Right lobe of liver (tissue), 6 donors: ENCODE measurements around the gene CDC25C. TPM values are rescaled to one million over a fixed set of nuclear protein-coding genes. Genes with fewer than 3 reads are reported as not detected.

Experiments used
- ATAC-seq, 4 donors: fragments of 200-7000 bp; cut with Tn5 transposase; one replicate each; pipeline ENCODE4 v1.9.1; 2020; ENCODE audit warnings: mild to moderate bottlenecking in 4 of 4, moderate library complexity in 4 of 4
- DNase-seq, 3 donors: peaks; one replicate each; pipeline ENCODE4 v3.0.0-alpha.2; 2020
- H3K27ac ChIP-seq, 3 donors: fragments of 200-600 bp; one replicate each; pipeline ENCODE4 v1.8.0; 2022
- H3K27me3 ChIP-seq, 2 donors: fragments of 200-600 bp; one replicate each; pipeline ENCODE4 v1.8.0; 2022
- H3K36me3 ChIP-seq, 4 donors: fragments of 200-600 bp; sonication (generic) in 1 of 4; one replicate each; pipeline versions ENCODE4 v1.5.1 to v1.8.0; 2017 to 2022; ENCODE audit warnings: control low read depth in 1 of 4
- H3K4me1 ChIP-seq, 4 donors: fragments of 200-600 bp; sonication (generic) in 1 of 4; one replicate each; pipeline versions ENCODE4 v1.5.1 to v1.8.0; 2017 to 2022; ENCODE audit warnings: control low read depth in 1 of 4
- H3K4me3 ChIP-seq, 3 donors: fragments of 200-600 bp; one replicate each; pipeline ENCODE4 v1.8.0; 2022
- H3K9me3 ChIP-seq, 4 donors: fragments of 200-600 bp; sonication (generic) in 1 of 4; one replicate each; pipeline versions ENCODE4 v1.5.1 to v1.8.0; 2017 to 2022; ENCODE audit warnings: control low read depth in 1 of 4
- CTCF ChIP-seq, 4 donors: fragments of 200-600 bp in 3 of 4; fragments of 450-650 bp in 1 of 4; IDR thresholded peaks; one replicate each; pipeline versions ENCODE4 v1.5.1 to v1.8.0; 2016 to 2022; ENCODE audit warnings: antibody characterized with exemption in 4 of 4, mild to moderate bottlenecking in 2 of 4
- POLR2A ChIP-seq: fragments of 450-650 bp; IDR thresholded peaks from one replicate; pipeline ENCODE4 v1.6.1; 2017; ENCODE audit warnings: antibody characterized with exemption, mild to moderate bottlenecking
- WGBS: methylation state at CpG from one replicate; pipeline ENCODE4 v1.1.6; 2018; ENCODE audit warnings: low coverage, low lambda C conversion rate; ENCODE audit not compliant: insufficient coverage; ENCODE audit errors: missing lambda C conversion rate; 5-methylcytosine and 5-hydroxymethylcytosine counted together
- intact Hi-C, 2 donors: fragments of 100-400 bp; cut with DNase I; formaldehyde crosslinking; loops; one replicate each; pipeline versions ENCODE4 v1.11.2 to v1.14.1; 2022
- total RNA-seq, 6 experiments: library from RNA; depleted of rRNA in 2 of 6; stranded (reverse); fragments of >200 nt in 2 of 6; fragmentation: NEBNext Ultra II Directional in 3 of 6; extraction: Animal tissue kit (Norgen Biotek cat#: 25700) in 3 of 6; gene quantifications; one replicate each; pipeline versions ENCODE4 v1.1.0 to v1.2.4, GENCODE V29; 2016 to 2023
- donor health status: DM: no; HTN: yes; CAD: no.
- donor health status: DM: no; HTN: no; CAD: no.
- donor health status: DM: no; HTN: no; CAD: no.
- donor health status: DM: no; HTN: yes; CAD: no.
- donor health status: DM: no; HTN: yes; CAD: no.

Gene CDC25C
- total RNA-seq, 6 experiments from 2014 or later, result 0.18 to 0.43 (median 0.24) TPM; not detected in 3

GRCh38 chr5:138303372-138303771, 28.2 kb downstream of the CDC25C start:
- Histone ChIP-seq H3K9me3 (no peaks in the 10 kb centered on the region), H3K4me3 (no peak overlapping the region), H3K27ac (no peak overlapping the region), H3K4me1 (no peaks in the 10 kb centered on the region), H3K36me3 (no peaks in the 10 kb centered on the region), H3K27me3 (no peaks in the 10 kb centered on the region)
- 75% methylated on average over 6 of the region's 6 CpGs for WGBS
- no peak for ATAC-seq
- intact Hi-C loops, result no loop called here
- peak in 1 of 3 donors; percentile 6 for DNase-seq
- TF ChIP-seq CTCF (IDR thresholded peaks at IDR 0.05) (no peak), POLR2A (no peak)

- intact Hi-C loops, result loop anchor here (5.0 to 10.0 kb wide), 2 partner anchors 64 to 67 kb away; no protein-coding TSS in a partner anchor
- Histone ChIP-seq H3K27ac (no peak overlapping the region), H3K36me3 (no peaks in the 10 kb centered on the region), H3K27me3 (no peaks in the 10 kb centered on the region), H3K4me3 (no peak overlapping the region), H3K4me1 (no peaks in the 10 kb centered on the region), H3K9me3 (no peaks in the 10 kb centered on the region)
- DNase-seq, result no peak
- no peak for TF ChIP-seq POLR2A
- TF ChIP-seq CTCF (IDR thresholded peaks at IDR 0.05), result no peak
- WGBS, result 70% methylated on average over 3 of the region's 3 CpGs
- no peak for ATAC-seq
Observed at GRCh38 chr5:138289296-138289695, 42.3 kb downstream of the CDC25C start.

- no peaks in the 10 kb centered on the region for H3K4me1 ChIP-seq
- WGBS, result 80% methylated on average over 1 of the region's 1 CpG
- H3K9me3 ChIP-seq, result no peaks in the 10 kb centered on the region
- DNase-seq (no peak), ATAC-seq (no peak)
- intact Hi-C loops, result loop anchor here (5.0 to 10.0 kb wide), 2 partner anchors 62 to 65 kb away; no protein-coding TSS in a partner anchor
- no peaks in the 10 kb centered on the region for H3K36me3 ChIP-seq
- no peak overlapping the region for H3K4me3 ChIP-seq
- TF ChIP-seq POLR2A (no peak), CTCF (IDR thresholded peaks at IDR 0.05) (no peak)
- no peak overlapping the region for H3K27ac ChIP-seq
- no peaks in the 10 kb centered on the region for H3K27me3 ChIP-seq
Observed at GRCh38 chr5:138287246-138287645, 44.4 kb downstream of the CDC25C start.

GRCh38 chr5:138282920-138283742, 48.5 kb downstream of the CDC25C start:
- no peak overlapping the region for H3K4me3 ChIP-seq
- TF ChIP-seq POLR2A (no peak), CTCF (IDR thresholded peaks at IDR 0.05) (peak; percentile 56 to 72 (median 68))
- WGBS, result 54% methylated on average over 6 of the region's 7 CpGs
- H3K27ac ChIP-seq, result no peak overlapping the region
- DNase-seq (peak in 2 of 3 donors; percentile 33 to 62), ATAC-seq (peak; percentile 97 to 99 (median 98))
- H3K36me3 ChIP-seq, result no peaks in the 10 kb centered on the region
- no peaks in the 10 kb centered on the region for H3K27me3 ChIP-seq
- intact Hi-C loops, result loop anchor here in 1 of 2 donors (10.0 kb wide), 1 partner anchor 58 kb away; no protein-coding TSS in a partner anchor
- H3K4me1 ChIP-seq, result no peaks in the 10 kb centered on the region
- no peaks in the 10 kb centered on the region for H3K9me3 ChIP-seq
